GM21717 (cell line): ENCODE data around the gene WSCD2.
A peak's percentile ranks its signal among the peaks of the same experiment; 100 is the strongest.

Source experiments
- ATAC-seq: cut with Tn5 transposase; IDR thresholded peaks from one replicate; pipeline ENCODE4 v1.9.1; 2021; ENCODE audit warnings: mild to moderate bottlenecking, moderate library complexity; ENCODE audit not compliant: unreplicated experiment

Gene WSCD2

GRCh38 chr12:108296945-108297344, 167.9 kb downstream of the WSCD2 start:
- no peak for ATAC-seq

GRCh38 chr12:108297424-108297823, 168.3 kb downstream of the WSCD2 start:
- no peak for ATAC-seq

GRCh38 chr12:108297895-108298760, 169.0 kb downstream of the WSCD2 start:
- peak; percentile 80 for ATAC-seq

GRCh38 chr12:108298761-108299275, 169.7 kb downstream of the WSCD2 start:
- ATAC-seq = no peak

- no peak for ATAC-seq
Observed at GRCh38 chr12:108299516-108299915, 170.4 kb downstream of the WSCD2 start.
